ENCODE data around the gene MCM9.
A peak's percentile ranks its signal among the peaks of the same experiment; 100 is the strongest.

The MCM9 gene

DNA sequence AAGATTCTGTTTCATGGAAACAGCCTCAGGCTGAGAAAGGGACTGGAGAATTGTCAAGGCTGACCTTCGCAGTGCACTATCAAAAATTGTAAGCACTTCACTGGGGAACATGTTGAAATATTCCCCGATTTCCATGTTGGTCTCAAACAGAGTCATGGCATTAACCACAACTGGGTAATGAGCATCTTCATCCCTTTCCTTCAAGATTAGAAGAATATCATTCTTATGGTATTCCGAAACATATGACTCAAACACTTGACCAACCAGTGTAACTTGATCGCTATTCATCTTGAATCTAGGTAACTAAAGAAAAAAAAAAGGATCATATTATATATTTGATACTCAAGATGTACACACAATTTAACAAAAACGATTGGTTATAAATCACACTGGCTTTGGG is 3.5 kb downstream of the MCM9 start:
- no peak for DNase-seq

DNA sequence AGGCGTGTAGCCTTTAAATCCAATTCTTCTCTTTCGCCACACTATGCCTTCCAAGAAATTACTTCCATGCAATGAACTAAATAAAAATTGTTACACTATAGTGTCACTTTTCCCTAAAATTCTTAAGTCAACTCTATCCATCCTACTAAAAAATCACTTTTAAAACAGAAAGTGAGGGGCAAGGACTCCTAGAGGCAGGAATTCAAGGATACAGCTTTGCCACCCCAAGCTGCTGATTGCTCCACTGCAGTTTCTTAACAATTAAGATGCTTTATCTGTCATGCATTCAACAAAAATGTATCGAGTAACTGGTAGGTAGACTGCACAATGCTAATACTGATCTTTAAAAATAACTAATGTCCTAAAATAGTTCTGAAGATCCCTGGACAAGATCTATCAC is 4.3 kb downstream of the MCM9 start:
- DNase-seq: no peak

DNA sequence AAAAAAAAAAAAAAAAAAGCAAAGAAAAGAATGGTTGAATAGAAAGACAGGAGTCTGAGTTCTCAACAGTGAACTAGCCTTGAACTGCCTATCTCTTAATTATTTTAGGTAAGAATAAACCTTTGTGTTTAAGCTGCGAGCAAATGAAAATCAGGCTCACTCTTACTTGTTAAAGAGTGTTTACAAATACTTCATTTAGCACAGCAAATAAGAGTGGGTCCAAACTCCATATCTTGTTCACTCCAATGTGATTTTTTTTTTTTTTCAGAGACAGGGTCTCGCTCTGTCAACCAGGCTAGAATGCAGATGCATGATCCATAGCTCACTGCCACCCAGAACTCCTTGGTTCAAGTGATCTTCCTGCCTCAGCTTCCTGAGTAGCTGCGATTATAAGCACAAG is 11.9 kb downstream of the MCM9 start:
- DNase-seq: no peak

DNA sequence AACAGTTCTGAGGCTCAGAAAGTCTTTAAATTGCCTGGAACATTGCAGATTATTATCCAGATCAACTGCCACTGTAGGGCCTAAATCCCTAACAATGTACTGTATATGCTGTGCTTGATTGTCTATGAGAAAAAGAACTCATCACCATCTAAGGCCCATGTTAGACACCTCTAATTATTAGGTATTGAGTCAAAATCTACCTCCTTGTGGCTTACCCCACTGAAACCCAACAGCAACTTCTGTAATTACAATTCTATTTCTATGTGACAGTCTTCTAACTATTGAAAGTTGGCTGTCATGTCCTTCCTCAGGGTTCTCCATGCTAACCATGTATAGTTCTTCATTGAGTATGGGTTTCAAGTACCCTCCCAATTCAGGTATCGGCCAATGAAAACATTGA is 13.9 kb downstream of the MCM9 start:
- no peak for DNase-seq

DNA sequence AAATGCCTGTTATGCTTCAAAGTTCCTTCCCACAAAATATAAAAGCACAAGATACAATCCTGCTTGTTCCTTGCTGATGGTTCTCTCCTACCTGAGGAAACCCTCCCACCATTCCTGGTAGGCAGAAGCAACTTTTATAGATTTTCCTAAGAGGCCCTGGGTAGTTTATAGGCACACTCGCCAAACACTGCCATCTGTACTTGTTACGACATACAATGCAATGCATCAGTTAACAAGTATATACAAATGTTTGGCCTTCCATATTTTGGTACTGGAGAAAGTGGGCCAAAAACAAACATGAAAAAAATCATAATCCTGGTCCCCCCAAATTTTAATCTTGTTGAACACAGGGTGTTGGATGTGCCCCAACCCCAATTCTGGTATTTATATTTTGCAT is 16.6 kb downstream of the MCM9 start:
- DNase-seq: no peak

DNA sequence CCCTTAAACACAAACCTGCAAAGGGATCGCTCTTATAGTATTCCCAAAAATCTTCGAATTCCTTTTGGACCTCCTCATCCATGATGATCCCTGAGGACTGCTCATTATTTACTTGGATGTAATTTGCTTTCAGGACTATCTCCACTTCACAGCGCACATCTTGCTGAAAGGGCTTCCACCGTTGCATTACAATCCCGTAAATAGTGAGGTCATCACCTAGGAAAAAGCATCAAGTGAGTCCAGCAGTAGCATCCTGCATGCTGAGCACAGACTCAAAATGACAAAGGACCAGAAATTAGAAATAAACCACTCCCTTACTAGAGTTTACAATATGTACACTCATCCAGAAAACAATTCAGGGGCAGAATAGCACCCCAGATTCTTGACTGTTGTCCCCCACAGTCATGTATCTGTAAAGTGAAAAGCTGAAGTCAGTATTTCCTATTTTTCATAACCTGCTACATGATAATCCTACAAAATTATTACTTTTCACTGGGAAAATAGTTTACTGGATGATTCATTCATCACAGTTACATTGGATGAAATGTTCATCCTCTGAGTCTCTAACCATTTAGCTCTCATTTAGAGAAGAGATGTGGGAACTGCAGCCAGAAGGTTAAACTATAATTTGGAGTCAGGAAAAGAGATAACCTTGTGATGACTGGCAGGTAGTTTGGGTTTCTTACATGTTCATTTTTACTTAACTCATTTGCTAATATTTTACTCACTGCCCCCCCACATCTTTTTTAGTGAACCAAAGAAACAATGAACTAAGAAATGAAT is 17.2 kb downstream of the MCM9 start:
- DNase-seq: no peak

DNA sequence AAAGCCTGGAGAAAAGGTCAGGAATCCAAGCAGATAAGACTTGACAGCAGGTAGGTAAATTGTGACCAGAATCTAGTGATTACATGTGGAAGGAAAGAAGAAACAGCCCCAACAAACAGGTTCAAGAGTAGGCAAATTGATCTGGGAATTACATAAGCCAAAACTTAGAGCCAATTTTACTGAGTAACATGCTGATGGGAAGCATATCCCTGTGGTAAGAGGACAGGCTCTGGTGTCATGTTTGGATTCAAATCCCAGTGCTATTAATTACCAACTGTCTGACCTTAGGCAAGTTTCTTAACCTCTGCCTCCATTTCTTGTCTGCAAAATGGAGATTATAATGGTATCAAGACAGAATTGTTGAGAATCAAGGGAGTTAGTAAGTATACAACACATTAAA is 20.4 kb downstream of the MCM9 start:
- no peak for DNase-seq

DNA sequence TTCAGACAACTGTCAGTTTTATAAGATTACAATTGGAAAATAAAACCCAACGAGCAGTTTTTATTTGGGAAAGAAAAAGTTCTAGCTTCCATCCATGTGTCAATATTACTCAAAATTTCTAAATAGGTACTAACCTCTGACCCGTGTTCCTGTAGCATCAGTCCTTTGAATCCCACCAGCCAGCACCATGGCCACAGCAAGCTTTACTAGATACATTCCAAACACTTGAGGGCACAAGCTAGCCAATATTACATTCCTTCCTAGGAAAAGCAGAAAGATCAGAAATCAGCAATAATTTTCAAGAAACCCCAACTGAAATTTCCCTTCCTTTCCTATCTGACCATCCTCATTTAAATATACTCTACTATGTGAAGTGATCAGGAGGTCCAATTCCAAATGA is 21.8 kb downstream of the MCM9 start:
- DNase-seq: no peak

DNA sequence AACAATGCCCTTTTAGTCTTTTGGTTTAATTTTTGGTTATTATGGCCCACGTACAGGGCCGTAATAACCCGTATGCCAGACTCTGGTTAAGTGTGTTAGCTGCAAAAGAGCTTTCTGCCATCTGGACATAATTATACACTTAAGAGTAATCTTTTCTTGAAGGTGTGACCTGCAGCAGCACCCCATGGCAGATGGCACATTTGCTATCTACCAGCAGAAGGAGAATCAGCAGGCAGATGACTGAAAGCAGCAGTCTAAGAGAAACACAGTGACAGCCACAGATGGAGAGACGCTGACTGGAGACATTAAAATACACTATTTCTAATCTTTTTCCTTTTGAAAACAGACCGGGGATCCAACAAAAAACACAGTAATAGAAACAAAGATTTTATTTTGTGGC is 22.3 kb downstream of the MCM9 start:
- no peak for DNase-seq

DNA sequence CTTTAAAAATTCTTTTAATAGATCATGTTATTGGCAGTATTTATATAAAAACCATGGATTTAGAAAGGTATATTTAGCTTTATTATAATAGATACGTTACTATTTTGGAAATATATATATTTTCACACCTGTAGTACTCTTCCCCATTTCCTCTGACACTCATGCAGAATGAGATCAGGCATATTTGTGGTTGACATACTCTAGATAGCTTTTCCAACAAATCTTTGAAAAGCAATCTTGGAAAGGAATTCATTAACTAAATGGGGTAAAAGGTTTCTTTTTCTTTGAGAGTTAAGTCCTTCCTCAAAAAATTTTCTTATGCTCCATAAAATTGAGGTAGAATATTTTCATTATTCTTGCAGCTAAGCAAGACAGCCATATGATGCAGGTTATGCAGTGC is 26.5 kb downstream of the MCM9 start:
- no peak for DNase-seq

DNA sequence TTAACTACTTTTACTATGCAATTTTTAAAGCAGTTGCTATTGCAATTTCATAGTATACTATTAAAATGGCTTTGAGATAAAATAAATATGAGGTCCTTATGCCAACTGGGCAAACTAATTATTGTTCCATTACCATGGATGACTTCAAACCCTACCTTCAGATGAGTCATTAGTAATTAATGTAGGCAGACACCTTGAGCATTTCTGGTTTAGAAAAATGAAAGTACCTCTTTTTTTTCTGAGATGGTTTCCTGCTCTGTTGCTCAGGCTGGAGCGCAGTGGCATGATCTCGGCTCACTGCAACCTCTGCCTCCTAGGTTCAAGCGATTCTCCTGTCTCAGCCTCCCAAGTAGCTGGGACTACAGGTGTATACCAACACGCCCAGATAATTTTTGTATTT is 29.1 kb downstream of the MCM9 start:
- peak in 1 of 5 experiments; percentile 34 for DNase-seq

DNA sequence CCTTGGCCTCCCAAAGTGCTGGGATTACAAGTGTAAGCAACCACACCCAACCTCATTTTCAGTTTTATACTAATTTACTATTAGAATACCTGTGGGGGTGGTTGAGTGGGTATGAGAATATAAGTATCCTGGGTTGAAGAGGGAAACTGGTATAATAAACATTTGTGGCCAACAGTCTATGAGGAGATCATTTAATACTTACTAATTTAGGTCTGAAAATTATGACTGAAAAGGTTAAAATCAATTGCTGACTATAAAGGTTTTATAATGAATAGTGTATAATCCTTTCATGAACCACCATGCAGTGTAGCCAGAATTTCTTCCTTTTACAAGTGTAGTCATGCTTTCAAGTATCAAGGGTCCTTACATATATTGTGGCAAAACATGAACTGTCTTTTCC is 29.9 kb downstream of the MCM9 start:
- no peak for DNase-seq

DNA sequence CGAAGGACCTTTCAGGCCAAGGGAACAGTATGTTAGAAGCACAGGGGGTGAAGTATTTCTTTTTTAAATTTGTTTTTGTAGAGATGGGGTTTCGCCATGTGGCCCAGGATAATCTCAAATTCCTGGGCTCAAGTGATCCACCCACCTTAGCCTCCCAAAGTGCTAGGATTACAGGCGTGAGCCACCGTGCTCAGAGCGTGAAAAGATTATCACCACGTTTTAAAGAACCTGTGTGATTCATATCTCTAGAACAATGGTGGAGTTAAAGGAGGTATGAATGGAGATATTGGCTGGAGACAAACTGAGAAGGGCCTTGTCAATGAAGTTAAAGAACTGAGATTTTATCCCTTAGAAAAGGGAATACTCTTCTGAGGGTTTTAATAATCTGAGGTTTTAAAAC is 31.3 kb downstream of the MCM9 start:
- no peak for DNase-seq

DNA sequence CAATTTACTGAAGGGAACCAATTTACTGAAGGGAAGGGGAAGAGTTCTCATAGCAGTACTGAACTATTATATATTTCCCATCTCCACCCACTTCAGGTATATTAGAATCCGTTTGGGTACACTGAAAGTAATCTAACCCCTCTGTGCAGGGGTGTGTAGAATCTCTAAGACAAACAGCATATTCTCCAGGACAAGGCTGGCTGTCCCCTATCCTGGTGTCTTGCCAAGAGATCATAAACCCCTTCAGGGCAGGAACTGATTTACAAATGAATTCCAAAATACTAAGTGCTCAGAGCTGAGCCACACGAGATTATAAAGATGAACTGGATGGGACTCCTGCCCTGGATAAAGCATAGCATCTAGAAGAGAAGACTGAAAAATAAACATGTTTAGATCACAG is 31.8 kb downstream of the MCM9 start:
- no peak for DNase-seq

DNA sequence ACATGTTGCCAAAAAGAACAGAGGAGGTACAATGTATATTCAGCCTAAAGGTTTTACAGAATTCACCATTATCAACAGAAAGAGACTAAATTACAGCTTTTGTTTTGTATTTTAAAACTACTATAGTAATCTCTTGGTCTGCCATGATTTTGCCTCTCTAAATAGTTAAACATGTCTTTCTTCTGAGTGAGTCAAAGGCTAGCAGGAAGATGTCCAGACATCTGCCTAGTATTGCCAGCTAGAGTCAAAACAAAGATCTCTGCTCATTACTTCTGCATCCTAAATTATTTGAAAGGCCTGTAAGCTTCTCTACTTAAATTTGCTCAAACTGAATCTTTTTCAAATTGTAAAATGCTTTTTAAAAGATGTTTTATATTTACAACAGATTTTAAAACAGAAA is 32.2 kb downstream of the MCM9 start:
- DNase-seq: no peak

DNA sequence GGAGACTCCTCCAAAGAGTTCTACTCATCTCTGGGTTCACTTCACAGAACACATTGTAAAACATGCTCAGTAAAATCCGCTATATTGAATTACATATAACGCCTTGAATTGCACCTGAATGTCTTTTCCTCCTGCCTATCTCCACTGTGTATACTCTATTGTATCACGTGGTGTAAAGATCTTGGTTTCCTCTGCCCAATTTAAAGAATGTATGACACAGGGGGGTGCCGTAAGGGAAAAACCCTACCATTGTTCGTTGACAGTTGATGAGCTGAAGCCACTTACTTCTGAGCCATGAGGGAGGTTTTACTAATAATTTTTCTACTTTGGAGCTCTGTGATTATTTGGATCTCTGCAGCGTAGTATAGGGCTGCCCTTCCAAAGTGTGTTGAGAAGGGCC is 35.0 kb downstream of the MCM9 start:
- DNase-seq: peak in 2 of 5 experiments; percentile 7 to 71

DNA sequence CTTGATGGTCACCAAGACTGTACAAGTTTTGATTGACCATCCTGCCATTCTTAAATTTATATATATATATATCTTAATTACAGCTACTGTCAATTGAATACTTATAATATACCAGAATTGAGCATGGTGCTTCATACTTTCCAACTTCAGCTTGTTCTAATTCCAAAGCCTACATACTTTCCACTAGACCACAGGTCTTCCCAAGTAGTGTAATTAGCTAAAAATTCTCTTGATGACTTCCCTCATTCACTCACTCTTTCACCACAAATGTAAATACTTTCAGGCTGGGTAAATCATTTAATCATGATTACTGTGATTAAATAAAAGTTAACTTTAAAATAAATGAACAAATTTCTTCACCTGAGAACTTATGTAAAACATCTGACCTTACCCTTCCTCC is 37.6 kb downstream of the MCM9 start:
- DNase-seq: no peak

DNA sequence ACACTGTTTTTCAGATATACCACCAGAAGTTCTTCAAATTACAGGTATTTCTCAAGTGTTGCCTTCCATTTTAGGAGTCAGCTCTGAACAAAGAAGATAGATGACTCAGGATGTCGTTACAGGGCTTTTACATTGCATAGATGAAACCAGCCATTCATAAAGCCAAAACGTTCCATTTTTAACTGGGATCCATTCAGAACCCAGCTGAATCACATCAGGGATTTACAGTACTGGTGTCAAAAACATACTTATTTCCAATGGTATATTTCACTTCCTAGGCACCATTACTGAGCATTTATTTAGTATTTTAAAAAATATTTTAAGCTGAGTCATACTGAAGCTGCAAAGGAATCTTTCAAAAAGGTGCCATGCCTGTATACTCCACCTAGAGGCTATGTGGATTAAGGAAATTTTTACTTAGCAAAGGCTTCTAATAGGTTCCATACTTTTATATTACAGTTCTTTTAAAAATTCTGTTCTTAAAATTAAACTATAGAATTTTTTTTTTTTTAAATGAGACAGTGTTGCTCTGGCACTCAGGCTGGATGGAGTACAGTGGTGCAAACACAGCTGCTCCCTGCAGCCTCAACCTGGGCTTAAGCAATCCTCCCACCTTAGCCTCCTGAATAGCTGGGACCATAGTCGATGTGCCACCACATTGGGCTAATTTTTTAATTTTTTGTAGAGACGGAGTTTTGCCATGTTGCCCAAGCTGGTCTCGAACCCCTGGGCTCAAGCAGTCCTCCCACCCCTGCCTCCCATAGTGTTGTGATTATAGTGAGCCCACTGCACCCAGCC is 38.4 kb downstream of the MCM9 start:
- DNase-seq: peak in 2 of 5 experiments; percentile 18 to 79

DNA sequence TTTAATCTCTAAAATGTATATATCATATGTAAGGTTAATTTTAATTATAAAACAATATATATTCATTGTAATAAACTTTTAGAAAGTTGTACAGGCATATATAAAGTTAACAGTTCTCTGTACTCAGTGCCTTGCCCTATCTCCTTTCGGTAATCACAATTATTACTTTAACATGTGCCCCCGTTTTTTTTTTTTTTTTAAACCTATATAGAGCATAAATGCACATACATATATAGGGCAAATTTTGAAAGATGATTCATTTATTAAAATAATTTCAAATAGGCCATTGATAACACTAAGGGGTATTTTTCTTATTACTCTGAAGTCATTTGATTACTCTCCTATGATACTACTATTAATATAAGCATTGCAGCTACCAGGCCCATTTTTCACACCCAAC is 39.1 kb downstream of the MCM9 start:
- no peak for DNase-seq

DNA sequence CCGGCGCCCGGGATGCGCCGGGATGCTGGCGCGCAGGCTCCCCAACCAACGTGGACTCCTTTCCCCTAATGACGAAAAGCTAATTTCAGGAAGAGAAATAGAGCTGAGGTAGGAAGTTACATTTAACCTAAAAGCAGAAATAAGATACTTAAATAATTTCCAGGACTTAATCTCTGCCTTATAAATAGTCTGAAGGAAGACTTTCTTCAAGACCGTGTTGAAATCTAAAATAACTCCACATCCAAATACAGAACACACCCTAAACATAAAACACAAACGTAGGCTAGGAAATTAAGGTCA is 39.7 kb downstream of the MCM9 start:
- DNase-seq: no peak

DNA sequence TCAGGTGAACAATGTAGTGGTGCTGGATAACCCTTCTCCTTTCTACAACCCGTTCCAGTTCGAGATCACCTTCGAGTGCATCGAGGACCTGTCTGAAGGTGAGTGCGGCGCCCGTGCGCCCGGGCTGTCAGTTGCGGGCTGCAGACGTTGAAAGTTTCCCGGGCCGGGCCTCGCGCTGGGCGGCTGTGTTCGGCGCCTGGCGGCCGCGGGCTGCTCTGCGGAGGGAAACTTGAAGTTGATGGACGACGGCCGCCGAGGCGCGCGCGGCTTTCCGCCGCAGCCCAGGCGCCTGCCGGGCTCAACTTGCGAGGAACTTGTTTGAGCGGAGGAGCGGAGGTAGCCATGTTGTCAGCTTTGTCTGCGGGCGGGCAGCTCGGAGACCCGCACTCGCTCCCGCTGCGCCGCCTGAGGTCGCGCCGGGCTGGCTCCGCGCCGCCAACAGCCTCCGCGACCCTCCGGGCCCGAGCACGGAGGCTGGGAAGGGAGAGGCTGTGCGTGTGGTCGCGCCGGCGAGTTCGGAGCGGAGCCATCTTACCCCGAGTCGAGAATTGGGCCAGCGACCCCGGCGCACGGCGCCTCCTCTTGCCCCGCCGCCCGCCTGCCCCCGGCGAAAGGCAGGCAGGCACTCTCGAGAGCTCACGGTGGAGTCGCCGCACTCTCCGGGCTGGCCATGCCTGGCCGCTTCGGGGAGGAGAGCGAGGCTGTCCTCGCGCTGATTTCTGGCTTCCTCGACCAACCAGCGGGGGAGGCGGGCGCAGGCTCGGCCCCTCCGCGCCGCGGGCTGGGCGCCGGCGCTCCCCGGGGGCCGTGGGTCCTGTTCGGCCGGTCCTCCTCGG is 40.3 kb downstream of the MCM9 start:
- DNase-seq: peak; percentile 33 to 80 (median 50)

DNA sequence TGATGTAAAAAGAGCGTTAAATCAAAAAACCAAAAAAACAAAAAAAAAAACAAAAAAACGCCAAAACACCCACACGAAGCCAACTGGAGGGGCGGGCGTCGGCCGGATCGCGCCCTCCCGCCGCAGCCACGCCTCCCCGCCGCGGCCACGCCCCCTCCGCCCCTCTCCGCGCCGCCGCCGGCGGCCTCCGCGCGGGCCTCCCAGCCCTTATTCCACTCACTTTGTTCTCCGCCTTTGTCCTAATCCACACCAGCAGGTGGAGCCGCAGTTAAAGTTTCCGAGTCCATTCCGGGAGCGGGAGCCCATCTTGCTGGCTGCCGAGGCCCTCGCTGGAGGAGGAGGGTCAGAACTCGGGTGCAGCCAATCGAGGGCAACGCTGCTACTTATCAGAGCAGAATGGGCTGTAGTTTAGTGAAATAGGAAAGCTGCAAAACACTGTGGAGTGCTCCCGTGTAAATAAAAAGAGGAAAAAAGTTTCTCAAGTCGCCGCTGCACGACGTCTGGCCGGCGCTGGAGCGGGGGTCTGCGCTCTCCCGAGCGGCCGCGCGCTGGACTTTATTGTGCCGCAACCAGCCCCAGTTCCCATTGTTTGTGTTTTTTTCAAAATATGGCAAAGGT is 41.0 kb downstream of the MCM9 start, which contains the start of gene ASF1A:
Gene ASF1A, plus strand, starts transcription at position 346 of the 618 bp plus-strand sequence. Its CDS starts 262 bp downstream, at position 608.
- DNase-seq: peak; percentile 90 to 99 (median 92)
